Suprapubic skin (tissue), 3 donors: ENCODE data around the gene TSHZ1.

Experiments used
- POLR2A ChIP-seq, 2 donors: fragments of 450-650 bp; IDR thresholded peaks; one replicate each; pipeline ENCODE4 v1.6.1; 2017; ENCODE audit warnings: antibody characterized with exemption in 2 of 2, mild to moderate bottlenecking in 2 of 2, moderate library complexity in 2 of 2
- TF ChIP-seq, protein P1 (sequence below), 2 donors: fragments of 200-600 bp in 1 of 2; fragments of 450-650 bp in 1 of 2; sonication (generic) in 1 of 2; IDR thresholded peaks; one replicate each; pipeline ENCODE4 v1.5.1; 2016 to 2019; ENCODE audit warnings: antibody characterized with exemption in 2 of 2, mild to moderate bottlenecking in 1 of 2, moderate library complexity in 1 of 2

- TF ChIP-seq, protein P1, sequence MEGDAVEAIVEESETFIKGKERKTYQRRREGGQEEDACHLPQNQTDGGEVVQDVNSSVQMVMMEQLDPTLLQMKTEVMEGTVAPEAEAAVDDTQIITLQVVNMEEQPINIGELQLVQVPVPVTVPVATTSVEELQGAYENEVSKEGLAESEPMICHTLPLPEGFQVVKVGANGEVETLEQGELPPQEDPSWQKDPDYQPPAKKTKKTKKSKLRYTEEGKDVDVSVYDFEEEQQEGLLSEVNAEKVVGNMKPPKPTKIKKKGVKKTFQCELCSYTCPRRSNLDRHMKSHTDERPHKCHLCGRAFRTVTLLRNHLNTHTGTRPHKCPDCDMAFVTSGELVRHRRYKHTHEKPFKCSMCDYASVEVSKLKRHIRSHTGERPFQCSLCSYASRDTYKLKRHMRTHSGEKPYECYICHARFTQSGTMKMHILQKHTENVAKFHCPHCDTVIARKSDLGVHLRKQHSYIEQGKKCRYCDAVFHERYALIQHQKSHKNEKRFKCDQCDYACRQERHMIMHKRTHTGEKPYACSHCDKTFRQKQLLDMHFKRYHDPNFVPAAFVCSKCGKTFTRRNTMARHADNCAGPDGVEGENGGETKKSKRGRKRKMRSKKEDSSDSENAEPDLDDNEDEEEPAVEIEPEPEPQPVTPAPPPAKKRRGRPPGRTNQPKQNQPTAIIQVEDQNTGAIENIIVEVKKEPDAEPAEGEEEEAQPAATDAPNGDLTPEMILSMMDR (IDR thresholded peaks at IDR 0.05), result no peak
- TF ChIP-seq POLR2A (IDR thresholded peaks at IDR 0.05), result no peak
These were observed 72.1 kb downstream of the TSHZ1 start for GRCh38 chr18:75282746-75283145.
